ENCODE results near the gene FAM240A. TPM values are rescaled to one million over a fixed set of nuclear protein-coding genes. Genes with fewer than 3 reads are reported as not detected.

FAM240A gene
- total and polyA plus RNA-seq, 10 of the 15 experiments (the other 5 are each of a cell fraction or from before 2014, with no cell fraction given), result not detected

GRCh38 chr3:46639221-46639620, 26.9 kb downstream of the FAM240A start:
- in situ Hi-C loops (cut with MboI) (no loop called here), intact Hi-C loops (cut with micrococcal nuclease; ENCODE audit: unreplicated experiment) (no loop called here)
- H2AFZ ChIP-seq (ENCODE audit: control insufficient read depth, low read depth, low read length), result no peak overlapping the region
- FAIRE-seq (no peak), DNase-seq (ENCODE audit: low read depth, low spot score) (no peak), ATAC-seq (no peak)
- H3K27ac ChIP-seq (ENCODE audit: control insufficient read depth, insufficient read depth), result no peak overlapping the region
- no peak overlapping the region for H3K4me3 ChIP-seq
- ChIA-PET POLR2A (no interaction called here), CTCF (interaction anchor here (1.1 kb wide), 1 partner anchor 10 kb away, joined by 5 read pairs; no protein-coding TSS in a partner anchor), RAD21 (ENCODE audit: unreplicated experiment) (no interaction called here), SMC1A (ENCODE audit: uncharacterized antibody, unreplicated experiment) (interaction anchor here (0.6 kb wide), 1 partner anchor 130 kb away, joined by 3 read pairs; no protein-coding TSS in a partner anchor)
- H3K9ac ChIP-seq (ENCODE audit: control insufficient read depth, insufficient read depth, low read length), result no peak overlapping the region
- H3K79me2 ChIP-seq (ENCODE audit: control insufficient read depth, insufficient read depth, low read length), result no peaks in the 10 kb centered on the region
- no peaks in the 10 kb centered on the region for H3K36me3 ChIP-seq (ENCODE audit: control insufficient read depth in 2 of 2, insufficient read depth in 2 of 2, low read length in 1 of 2)
- H3K4me1 ChIP-seq (ENCODE audit: control insufficient read depth, insufficient read depth, low read length), result no peaks in the 10 kb centered on the region
- no peaks in the 10 kb centered on the region for H4K20me1 ChIP-seq (ENCODE audit: control insufficient read depth, insufficient read depth)
- peaks cover 0 to 2% of the 10 kb centered on the region in 2 experiments; a peak in 1 of 4 replicates for H3K27me3 ChIP-seq (replicated peaks in 1 of 2; ENCODE audit: control insufficient read depth in 2 of 2, insufficient read depth in 2 of 2, low read length in 1 of 2)
- no TSS peak for BruUV-seq (replicated peaks)
- no peaks in the 10 kb centered on the region; the same call in 2 of the 3 replicates for H3K9me3 ChIP-seq (replicated peaks; ENCODE audit: control insufficient read depth, insufficient read depth, low read length)
- TF ChIP-seq SMARCA5 (IDR thresholded peaks at IDR 0.05) (no peak), PKNOX1 (IDR thresholded peaks at IDR 0.05) (no peak), ASH2L (IDR thresholded peaks at IDR 0.05; ENCODE audit: borderline replicate concordance, low read depth) (no peak), CBX5 (IDR thresholded peaks at IDR 0.05; ENCODE audit: low read depth) (no peak), TCF7 (IDR thresholded peaks at IDR 0.05; ENCODE audit: borderline replicate concordance) (no peak), REST (IDR thresholded peaks at IDR 0.05; ENCODE audit: low read depth, low read length) (no peak), HDAC6 (IDR thresholded peaks at IDR 0.05; ENCODE audit: unreplicated experiment) (no peak), FOXM1 (IDR thresholded peaks at IDR 0.05; ENCODE audit: low read depth, low read length) (no peak), BHLHE40 (IDR thresholded peaks at IDR 0.05; ENCODE audit: borderline replicate concordance in 1 of 2, low read depth in 2 of 2, low read length in 1 of 2) (no peak), PAX8 (IDR thresholded peaks at IDR 0.05) (no peak), SMC3 (IDR thresholded peaks at IDR 0.05; ENCODE audit: borderline replicate concordance, low read length) (no peak), RCOR1 (conservative IDR thresholded peaks at IDR 0.05; ENCODE audit: low read depth, low read length) (no peak), EGR1 (IDR thresholded peaks at IDR 0.05; ENCODE audit: borderline replicate concordance in 1 of 2, low read depth in 2 of 2, low read length in 2 of 2) (no peak), PBX3 (IDR thresholded peaks at IDR 0.05; ENCODE audit: insufficient replicate concordance, low read depth, low read length) (no peak), ATF7 (IDR thresholded peaks at IDR 0.05; ENCODE audit: low read depth) (no peak), BRCA1 (IDR thresholded peaks at IDR 0.05; ENCODE audit: low read depth, low read length) (no peak), RAD21 (IDR thresholded peaks at IDR 0.05; ENCODE audit: insufficient read depth, low read depth, low read length) (no peak)
- H3K4me2 ChIP-seq (ENCODE audit: control insufficient read depth, insufficient read depth), result no peak overlapping the region

Measured in GM12878 (cell line).